Iris pigment epithelial cell (primary cell): ENCODE data around the gene AKAP8L.
A peak's percentile ranks its signal among the peaks of the same experiment; 100 is the strongest.
"Not testable (repeated sequence)": the region's sequence is repeated elsewhere in the genome, so short reads cannot be mapped to it uniquely, and the experiment has no call there.

Source experiments
- DNase-seq: peaks from one replicate; pipeline ENCODE4 v3.0.0-alpha.2; 2011; ENCODE audit warnings: low read depth

The AKAP8L gene

GRCh38 chr19:15352535-15352934, 66.3 kb downstream of the AKAP8L start:
- DNase-seq = not testable (repeated sequence)

GRCh38 chr19:15341328-15341727, 77.5 kb downstream of the AKAP8L start:
- DNase-seq = not testable (repeated sequence)

- DNase-seq = no peak
Observed at GRCh38 chr19:15340086-15340485, 78.7 kb downstream of the AKAP8L start.

- DNase-seq = peak; percentile 64
Observed at GRCh38 chr19:15337202-15337601, 81.6 kb downstream of the AKAP8L start.

- DNase-seq = peak; percentile 47
Observed at GRCh38 chr19:15335992-15336391, 82.8 kb downstream of the AKAP8L start.

GRCh38 chr19:15332311-15332996, 86.3 kb downstream of the AKAP8L start, which contains the start of gene BRD4:
Gene BRD4 (minus strand): TSS chr19:15332539. CDS start chr19:15273099, 59,440 bp downstream.
- DNase-seq = peak; percentile 47

- peak; percentile 44 for DNase-seq
Observed at GRCh38 chr19:15331419-15332310, 87.1 kb downstream of the AKAP8L start.

GRCh38 chr19:15330801-15331418, 87.9 kb downstream of the AKAP8L start:
- DNase-seq = peak; percentile 92
